Hippocampal formation (tissue), 2 donors: ENCODE data around the gene MOB2.

Experiments
- DNase-seq, 2 donors: peaks; one replicate each; lab custom pipeline; 2025; lab: John Stamatoyannopoulos, UW

Gene MOB2

GRCh38 chr11:1503708-1504104 lies 17.1 kb upstream of the MOB2 start:
- peak in 1 of 2 donors; percentile 0 for DNase-seq

GRCh38 chr11:1502954-1503707 lies 16.6 kb upstream of the MOB2 start:
- DNase-seq: peak; percentile 19 to 40

- DNase-seq: no peak
Observed at GRCh38 chr11:1502168-1502953, 15.8 kb upstream of the MOB2 start.

- DNase-seq: no peak
Observed at GRCh38 chr11:1501421-1502167, 15.0 kb upstream of the MOB2 start.

- no peak for DNase-seq
Observed at GRCh38 chr11:1500466-1501420, 14.2 kb upstream of the MOB2 start.

GRCh38 chr11:1499899-1500298 lies 13.3 kb upstream of the MOB2 start:
- DNase-seq: no peak

GRCh38 chr11:1499261-1499890 lies 12.8 kb upstream of the MOB2 start:
- no peak for DNase-seq

- DNase-seq: no peak
Observed at GRCh38 chr11:1498262-1498661, 11.7 kb upstream of the MOB2 start.

GRCh38 chr11:1497600-1497999 lies 11.0 kb upstream of the MOB2 start:
- no peak for DNase-seq

- DNase-seq: no peak
Observed at GRCh38 chr11:1496761-1497095, 10.1 kb upstream of the MOB2 start.

GRCh38 chr11:1496091-1496760 lies 9.6 kb upstream of the MOB2 start:
- peak in 1 of 2 donors; percentile 0 for DNase-seq

GRCh38 chr11:1494650-1495049 lies 8.1 kb upstream of the MOB2 start:
- DNase-seq: no peak

GRCh38 chr11:1493650-1494244 lies 7.2 kb upstream of the MOB2 start:
- no peak for DNase-seq

- DNase-seq: no peak
Observed at GRCh38 chr11:1491379-1491778, 4.8 kb upstream of the MOB2 start.

GRCh38 chr11:1490651-1491050 lies 4.1 kb upstream of the MOB2 start:
- no peak for DNase-seq

- DNase-seq: no peak
Observed at GRCh38 chr11:1488575-1489180, 2.1 kb upstream of the MOB2 start.

- DNase-seq: no peak
Observed at GRCh38 chr11:1487851-1488574, 1.4 kb upstream of the MOB2 start.

- DNase-seq: no peak
Observed at GRCh38 chr11:1487091-1487850, 692 bp upstream of the MOB2 start.
